Activated T-helper 9 cell treated with anti-CD3 and anti-CD28 coated beads, Interleukin-2, amount 50 U/mL, for 16 hours (primary cell): ENCODE results near the gene GALNT7.

Experiments
- DNase-seq: peaks from one replicate; pipeline ENCODE4 v3.0.0-alpha.2; 2020; ENCODE audit warnings: low read depth

GALNT7 gene

DNA sequence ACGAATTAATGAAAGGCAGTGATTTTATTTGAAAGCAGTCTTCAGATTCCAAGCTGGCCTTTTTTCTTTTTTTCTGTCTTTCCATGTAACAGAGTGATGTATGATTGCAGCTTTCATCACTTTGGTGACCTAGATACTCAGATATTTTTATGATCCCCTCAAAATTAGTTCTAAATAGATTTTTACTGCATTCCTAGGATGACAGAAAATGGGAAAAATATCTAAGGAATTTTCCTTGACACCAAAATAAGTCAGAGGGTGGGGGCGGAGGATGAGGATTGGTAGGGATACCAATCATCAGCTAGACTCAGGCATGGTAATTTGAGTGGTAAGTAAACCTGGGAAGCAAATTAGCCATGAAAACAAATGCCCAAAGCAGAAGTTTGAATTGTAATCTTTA, 177.5 kb downstream of the GALNT7 start:
- DNase-seq: no peak

DNA sequence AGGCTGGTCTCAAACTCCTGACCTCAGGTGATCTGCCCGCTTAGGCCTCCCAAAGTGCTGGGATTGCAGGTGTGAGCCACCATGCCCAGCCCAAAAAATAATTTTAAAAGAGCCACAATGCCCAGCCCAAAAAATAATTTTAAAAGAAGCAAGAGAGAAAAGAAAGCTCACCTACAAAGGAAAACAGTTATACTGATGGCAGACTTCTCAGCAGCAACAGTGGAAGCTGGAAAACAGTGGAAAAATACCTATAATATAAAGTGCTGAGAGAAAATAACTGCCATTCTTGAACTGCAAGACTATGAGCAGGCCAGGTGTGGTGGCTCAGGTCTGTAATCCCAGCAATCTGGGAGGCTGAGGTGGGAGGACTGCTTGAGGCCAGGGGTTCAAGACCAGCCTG, 178.9 kb downstream of the GALNT7 start:
- DNase-seq: no peak

DNA sequence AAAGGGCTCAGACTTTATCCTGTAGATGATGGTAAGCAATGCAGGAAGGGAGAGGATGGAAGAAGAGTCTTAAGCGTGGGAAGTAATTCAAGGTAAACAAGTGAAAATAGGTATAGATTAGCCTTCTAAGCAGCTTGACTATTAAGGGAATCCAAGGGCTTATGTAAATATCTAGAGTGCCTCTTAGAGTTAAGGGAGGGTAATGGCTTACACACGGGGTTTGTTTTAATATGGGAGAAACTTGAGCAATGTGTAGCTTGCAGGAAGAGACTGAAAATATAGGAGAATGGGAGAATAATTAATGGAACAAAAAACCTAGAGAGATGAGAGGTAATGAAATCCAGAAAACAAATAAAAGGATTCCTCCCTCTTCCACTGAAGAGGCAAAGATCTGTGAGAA, 189.3 kb downstream of the GALNT7 start:
- no peak for DNase-seq

DNA sequence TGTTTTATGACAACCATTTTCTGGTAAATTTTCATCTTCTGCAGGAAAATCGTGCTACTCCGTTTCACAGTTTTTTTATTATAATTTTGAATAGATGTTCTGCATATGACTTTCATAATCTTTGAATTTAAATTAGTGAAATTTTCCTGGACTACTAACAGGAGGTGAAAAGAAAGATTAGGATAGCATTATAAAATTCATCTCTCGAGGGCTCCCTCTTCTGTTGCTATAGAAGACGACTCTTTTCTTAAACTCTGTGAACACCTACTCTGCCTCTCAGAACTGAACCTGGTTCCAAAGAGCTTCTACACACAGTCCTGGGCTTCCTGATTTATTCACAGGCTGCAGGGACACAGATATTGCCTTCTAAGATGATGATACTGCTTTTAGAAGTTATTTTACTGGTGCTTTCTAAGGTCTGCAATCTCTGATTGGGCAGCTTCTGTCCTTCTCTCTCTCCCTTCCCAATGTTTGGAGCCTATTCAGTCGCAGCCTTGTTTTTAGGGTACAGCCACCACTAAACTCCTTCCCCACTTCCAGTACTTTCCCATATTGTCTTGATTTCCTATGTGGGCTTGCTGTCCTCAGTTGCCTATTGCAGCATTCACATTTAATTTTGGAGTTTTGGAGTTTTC, 192.1 kb downstream of the GALNT7 start:
- no peak for DNase-seq

DNA sequence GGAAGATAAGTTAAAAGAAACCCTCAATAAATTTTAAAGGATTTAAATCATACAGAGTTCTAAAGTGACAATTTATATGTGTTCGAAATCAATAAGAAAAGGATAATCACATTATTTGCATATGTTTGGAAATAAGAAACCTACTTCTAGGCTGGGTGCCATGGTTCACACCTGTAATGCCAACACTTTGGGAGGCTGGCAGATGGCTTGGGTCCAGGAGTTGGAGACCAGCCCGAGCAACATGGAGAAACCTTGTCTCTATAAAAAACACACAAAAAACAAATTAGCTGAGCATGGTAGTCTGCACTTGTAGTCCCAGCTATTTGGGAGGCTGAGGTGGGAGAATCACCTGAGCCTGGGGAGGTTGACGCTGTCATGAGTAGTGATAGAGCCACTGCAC, 194.1 kb downstream of the GALNT7 start:
- DNase-seq: no peak

DNA sequence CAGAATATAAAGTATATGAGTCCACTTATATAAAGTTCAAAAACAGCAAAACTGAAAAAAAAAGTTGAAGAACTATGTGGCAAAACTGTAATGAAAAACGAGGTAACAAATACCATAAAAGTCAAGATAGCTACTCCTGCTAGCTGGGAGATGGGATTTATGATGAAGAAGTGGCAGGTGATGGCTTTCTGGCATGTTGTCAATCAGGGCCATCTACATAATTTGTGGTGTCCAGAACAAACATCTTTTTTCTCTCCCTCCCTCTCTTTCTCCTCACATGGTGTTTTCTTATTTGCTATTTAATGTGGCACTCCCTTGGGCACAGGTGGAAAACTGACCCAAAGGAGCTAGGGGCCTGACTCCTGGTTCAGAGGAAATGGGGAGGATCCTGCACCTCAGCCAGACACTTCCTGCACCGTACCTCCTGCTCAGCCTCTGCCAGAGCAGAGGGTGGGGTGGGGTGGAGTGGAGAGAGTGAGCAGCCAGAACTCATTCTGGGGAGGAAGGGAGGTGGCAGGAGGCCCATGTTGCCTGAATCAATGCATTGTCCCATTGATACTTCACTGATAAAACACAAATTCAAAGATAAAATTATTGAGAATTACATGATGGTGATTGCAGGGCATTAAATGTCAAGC, 196.9 kb downstream of the GALNT7 start:
- no peak for DNase-seq

DNA sequence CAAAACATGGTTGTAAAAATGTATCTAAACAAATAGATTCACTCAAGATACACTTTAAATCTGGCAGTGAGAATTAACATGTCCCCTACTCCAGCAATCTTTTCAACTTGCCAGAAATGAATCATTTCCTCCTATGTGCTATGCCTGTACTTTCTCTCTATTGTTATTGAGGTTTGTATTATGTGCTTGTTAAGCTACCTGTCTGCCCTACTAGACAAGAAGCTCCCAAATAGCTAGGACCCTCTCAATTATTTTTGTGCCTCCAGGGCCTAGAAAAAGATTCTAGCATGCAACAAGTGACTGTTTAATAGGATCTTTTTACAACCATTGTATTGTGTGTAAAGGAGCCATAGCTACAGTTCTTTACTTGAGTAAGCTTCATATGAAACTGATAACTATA, 198.7 kb downstream of the GALNT7 start:
- DNase-seq: no peak

DNA sequence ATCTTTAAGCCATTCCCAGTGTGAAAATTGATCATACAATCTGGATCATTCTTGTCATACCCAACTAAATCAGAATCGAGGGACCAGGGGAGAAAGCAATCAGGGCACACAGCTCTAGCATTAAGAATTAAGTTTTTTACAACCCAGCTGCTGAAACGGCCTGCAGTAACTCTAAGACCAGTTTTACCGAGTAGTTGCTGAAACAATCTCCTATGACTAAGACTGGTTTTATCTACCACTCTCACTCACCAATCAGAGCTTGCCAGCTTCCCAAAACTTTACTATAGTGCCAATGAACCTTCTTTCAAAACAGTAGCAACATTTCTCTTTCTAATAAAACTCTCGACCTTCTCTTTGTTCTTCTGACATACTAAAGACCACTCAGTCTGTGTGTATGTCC, 199.3 kb downstream of the GALNT7 start:
- DNase-seq: no peak

DNA sequence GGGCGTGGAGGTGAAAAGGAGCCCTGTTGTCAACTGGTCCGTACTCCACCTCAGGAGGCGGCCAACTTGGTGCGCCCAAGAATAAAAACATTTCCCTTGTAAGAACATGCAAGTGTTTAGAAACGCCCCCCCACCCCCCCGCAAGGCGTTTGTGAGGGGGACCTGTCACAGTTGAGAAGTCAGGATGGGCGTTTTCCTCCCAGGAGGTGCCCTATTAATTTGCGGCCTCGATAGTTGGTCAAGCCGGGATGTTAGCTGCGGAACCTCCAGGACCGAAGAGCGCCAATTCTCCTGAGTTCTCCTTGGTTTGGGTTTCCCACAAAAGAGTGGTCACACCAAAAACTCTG, 201.5 kb downstream of the GALNT7 start:
- DNase-seq: peak; percentile 41

DNA sequence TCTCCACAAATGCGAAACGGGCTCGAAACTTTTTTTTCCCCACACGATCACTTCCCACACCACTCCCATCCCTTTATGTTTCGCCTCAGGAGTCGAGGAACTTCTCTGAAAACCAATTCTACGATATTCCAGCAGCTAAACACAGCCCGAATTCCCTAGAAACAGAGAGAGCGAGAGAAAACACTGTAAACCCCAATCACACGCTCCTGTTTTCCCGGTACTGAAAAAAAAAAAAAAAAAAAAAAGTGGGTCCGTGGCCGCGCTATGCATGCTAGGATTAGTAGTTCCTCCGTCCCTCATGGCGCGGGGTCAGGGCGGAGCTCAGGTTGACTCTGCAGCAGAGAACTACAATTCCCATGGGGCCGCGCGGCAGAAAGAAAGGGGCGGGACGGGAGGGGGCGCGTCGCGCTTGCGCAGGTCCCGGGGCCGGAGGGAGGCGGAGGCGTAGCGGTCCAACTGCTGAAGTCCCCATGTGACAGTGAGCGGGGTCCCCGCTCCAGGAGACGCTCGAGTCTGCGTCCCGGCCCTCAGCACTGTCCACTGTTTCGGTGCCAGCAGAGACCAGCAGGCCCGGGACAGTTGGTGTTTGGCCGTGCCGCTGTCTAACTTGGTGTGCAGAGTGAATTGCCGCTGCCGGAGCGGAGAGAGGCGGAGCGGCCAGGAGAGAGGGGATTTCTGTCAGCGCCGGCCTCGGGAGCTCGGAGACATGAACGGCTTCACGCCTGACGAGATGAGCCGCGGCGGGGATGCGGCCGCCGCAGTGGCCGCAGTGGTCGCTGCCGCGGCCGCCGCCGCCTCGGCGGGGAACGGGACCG, 202.1 kb downstream of the GALNT7 start, which contains the start of gene SAP30:
SAP30 (plus strand) TSS at position 478 of the 815 bp plus-strand sequence; CDS start at position 707, 229 bp downstream.
- DNase-seq: peak; percentile 96

DNA sequence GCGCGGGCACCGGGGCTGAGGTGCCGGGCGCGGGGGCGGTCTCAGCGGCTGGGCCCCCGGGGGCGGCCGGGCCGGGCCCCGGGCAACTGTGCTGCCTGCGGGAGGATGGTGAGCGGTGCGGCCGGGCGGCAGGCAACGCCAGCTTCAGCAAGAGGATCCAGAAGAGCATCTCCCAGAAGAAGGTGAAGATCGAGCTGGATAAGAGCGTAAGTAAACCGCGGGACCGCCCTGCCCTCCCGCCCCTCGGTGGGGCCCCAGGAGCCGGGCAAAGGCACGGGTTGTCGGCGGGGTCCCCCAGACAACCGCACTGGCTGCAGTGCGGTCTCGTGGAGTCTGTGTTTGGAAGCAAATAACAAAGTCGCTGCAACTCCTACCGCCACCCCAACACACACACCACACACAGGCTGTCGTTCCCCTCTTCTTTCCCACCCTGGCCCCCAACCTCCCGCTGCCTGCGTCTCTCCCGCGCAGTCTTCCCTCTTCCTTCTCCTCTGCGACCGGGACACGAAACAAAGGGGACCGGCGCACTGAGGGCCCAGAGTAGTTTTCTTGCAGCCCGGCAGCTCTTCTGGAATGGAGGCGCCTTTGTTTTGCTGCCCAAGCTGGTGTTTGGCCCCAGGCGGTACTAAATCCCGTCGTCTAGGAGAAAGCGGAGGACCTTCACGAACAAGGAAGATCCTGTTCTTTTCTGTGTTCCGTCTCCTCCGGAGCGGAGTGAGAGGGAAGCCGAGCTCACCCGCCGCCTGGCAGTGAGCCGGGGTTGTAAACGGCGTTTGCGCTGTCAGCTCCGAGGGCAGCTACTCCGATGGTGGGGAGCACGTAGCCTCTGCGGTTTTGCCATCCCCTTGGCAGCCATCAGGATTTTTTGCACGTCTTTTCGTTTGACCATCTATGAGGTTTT, 202.9 kb downstream of the GALNT7 start:
- DNase-seq: peak; percentile 20
